Astrocyte (in vitro differentiated cells and primary cell): ENCODE results near the gene MAGI3.

Source experiments
- CTCF ChIP-seq: IDR thresholded peaks from 2 replicates; pipeline ENCODE4 v1.5.1; 2011; ENCODE audit warnings: low read depth, mild to moderate bottlenecking, inconsistent platforms, low read length, moderate library complexity; ENCODE audit not compliant: insufficient read depth
- EZH2 ChIP-seq: IDR thresholded peaks from 2 replicates; pipeline ENCODE4 v1.6.1; 2012; ENCODE audit warnings: mild to moderate bottlenecking, low read length, inconsistent platforms; ENCODE audit not compliant: insufficient read depth

GRCh38 chr1:113517346-113517745 is 127.0 kb downstream of the MAGI3 start:
- TF ChIP-seq CTCF (no peak), EZH2 (no peak)
